Stimulated activated CD8-positive, alpha-beta memory T cell treated with anti-CD3 and anti-CD28 coated beads, Interleukin-4, amount 100 ng/mL, for 48 hours (primary cell): ENCODE data around the gene EFCC1.
A peak's percentile ranks its signal among the peaks of the same experiment; 100 is the strongest.

ENCODE experiments used
- DNase-seq: peaks from one replicate; pipeline ENCODE4 v3.0.0-alpha.2; 2020

The EFCC1 gene

DNA sequence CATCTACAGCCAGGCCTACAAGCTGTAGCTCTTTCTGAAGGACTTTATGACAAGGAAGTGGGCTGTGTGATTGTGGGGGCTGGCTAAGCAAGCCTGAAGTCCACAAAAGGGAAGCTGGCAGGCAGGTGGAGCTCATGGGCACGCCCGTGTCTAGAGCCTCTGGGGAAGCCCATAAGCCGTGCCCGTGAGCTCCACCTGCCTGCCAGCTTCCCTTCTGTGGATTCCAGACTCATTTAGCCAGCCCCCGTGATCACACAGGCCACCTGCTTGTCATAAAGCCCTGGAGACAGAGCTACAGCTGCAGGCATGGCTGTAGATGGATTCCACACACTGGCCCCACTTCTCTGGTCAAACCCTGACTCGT, 15.2 kb downstream of the EFCC1 start:
- peak; percentile 67 for DNase-seq

DNA sequence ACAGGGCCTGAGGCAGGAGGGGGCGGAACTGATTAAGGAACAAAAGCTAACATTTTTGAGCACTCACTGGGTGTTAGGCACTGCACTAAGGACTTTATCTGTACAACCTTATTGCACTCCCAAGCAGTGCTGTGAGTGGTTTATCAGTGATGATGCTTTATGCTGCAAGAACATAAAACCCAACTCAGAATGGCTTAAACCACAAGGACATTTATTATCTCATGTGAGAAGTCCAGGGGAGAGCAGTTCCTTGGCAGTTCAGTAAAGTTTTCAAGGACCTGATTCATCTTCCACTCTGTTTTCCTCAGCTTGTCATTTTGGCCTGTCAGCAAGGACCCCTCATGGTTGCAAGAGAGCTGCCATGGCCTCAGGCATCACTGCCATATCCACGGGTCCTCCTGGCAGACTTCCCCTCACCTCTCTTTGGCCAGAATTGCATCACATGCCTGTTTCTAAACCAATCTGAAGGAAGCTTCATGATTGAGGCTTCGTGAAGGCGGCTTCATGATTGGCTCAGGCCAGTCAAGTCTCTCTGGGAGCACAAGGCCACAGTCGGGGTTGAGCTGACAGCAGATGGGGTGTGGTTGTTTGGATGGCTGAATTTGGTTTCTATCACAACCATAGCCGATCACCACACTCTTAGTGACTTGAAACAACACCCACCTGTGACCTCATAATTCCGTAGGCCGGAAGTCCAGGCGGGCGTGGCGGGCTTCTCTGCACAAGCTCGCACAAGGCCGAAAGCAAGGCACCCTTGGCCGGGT, 15.8 kb downstream of the EFCC1 start:
- no peak for DNase-seq

DNA sequence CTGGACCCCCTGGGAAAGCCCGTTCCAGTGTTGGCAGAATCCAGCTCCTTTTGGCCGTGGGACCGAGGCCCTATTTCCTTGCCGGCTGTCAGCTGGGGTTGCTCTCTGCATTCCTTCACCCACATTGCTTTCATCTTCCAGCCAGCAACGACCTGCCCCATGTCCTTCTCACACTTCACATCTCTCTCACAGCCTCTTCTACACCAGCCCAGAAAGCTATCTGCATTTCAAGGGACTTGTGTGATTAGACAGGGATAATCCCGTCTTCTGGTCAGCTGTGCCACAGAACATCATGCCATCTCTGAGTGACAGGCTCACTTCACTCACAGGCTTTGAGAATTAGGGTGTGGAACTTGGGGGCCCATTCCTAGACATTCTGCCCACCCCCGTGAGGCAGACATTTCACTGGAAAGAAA, 16.4 kb downstream of the EFCC1 start:
- DNase-seq: no peak

- DNase-seq: no peak
Measured at GRCh38 chr3:129018271-129018670, 17.2 kb downstream of the EFCC1 start.

GRCh38 chr3:129018751-129019150, 17.6 kb downstream of the EFCC1 start:
- no peak for DNase-seq

DNA sequence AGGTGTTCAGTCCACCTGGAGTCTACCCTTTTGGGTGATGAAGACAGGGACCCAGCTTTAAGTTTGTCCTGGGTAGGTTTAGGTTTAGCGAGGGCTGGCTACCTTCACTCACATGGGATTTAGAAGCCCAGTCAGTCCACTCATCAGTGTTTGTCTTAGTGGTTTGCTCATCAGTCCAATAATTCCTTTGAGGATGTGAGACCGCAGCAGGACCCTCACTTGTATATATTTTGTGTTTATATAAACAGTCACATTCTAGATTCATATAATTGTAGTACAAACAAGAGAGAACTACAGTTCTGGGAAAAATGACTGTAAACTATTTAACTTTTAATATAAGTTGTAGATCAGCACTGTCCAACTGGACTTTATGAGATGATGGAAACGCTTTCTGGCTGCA, 18.2 kb downstream of the EFCC1 start:
- no peak for DNase-seq

DNA sequence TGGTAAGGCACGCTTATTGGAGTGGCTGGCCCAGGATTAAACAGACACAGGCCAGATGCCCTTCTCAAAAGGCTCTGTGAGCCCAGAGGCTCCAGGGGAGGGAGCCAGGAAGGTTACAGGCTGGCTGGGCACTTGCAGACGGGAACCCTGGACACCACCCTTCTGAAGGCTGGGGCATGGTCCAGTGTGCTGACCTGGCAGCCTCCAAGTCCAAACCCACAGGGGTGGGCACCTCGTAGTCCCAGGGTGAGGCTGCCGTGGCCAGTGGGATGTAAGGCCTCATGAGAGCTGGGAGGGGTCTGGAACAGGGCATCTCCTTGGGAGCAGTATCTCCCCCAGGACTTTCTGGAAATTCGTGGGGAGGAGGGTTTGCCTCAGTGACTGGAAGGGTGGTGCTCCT, 19.6 kb downstream of the EFCC1 start:
- DNase-seq: no peak

GRCh38 chr3:129021140-129021551, 20.0 kb downstream of the EFCC1 start:
- no peak for DNase-seq

DNA sequence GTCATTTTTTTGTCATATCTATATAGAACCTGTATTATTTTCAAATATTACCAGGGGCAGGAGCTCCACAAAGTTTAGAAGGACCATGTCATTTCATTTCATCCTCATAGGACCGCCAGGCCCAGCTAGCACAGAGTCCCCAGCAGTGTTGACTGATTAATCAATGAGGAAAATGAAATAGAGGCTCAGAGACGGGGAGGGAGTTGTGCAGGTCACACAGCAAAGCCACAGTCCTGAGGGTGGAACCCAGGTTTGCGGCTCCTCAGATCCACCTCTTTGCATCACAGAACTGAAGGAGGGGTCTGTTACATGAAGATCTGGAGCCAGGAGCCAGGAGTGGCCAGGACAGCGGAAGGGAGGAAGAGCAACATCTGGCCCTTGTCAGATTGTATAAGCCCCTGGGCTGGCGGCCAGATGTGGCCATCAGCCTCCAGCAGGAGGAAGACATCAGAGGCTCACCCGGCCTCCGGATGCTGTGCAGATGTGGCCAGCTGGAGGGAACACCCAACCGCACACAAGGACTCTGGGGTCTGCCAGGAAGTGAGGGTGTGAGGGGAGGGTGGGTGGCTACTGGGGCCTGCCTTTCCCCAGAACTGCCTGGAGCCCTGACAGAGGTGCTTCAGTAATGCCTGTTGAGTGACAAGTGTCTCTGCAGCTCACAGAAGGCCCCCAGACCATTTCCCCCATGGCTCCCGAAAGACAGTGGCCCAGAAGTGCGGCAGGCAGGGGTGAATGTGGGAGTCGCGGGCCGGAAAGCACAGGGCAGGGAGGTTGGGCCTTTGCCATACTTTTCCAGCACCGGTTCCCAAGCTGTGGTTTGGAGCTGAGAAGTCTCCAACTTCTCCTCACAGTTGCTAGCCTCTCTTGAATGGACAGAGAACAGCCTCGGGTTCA, 21.3 kb downstream of the EFCC1 start:
- no peak for DNase-seq

DNA sequence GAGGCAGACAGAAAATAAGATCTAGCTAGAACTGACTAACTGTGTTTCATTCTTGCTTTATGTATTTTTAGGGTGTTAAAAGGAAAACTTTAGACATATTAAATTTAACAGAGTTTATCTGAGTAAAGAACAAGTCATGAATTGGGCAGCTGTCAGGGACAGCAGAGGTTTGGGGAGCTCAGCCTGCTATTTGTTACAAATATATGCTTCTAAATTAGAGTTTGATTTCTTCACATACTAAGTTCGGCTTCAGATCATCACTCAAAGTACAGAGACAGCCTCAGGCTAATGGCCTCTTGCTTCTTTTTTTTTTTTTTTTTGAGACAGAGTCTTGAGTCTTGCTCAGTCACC, 21.9 kb downstream of the EFCC1 start:
- DNase-seq: no peak

DNA sequence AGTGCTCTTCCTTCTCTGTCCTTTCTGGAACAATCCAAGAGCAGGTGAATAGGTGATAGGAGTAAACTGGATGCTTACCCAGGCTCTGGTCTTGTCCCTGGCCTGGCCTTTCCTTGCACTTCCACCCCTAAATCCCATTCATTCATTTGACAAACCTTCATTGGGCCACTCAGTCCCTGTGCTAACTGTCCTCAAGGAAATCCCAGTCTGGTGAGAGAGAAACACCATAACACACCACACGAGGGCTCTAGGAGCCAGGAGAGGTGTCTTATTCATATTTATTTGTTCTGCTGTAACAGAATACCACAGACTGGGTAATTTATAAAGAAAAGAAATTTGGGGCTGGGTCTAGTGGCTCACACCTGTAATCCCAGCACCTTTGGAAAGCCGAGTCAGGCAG, 22.8 kb downstream of the EFCC1 start:
- DNase-seq: no peak

DNA sequence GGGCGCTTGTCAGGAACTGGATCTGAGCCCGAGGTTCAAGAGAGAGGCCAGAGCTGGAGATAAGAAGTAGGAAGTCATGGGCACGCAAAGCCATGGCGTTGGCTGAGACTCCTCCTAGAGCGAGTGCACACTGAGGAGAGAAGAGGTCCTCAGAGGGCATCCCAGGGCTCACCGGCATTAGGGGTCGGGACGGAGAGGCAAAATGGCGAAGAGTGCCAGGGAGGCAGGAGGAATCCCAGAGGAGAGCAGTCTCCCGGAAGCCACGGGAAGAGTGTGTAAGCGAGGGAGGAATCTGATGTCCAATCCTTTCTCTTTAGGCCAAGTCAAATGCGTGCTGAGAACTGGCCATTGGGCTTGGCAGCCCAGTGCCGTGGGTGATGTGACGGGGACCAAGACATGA, 24.0 kb downstream of the EFCC1 start:
- DNase-seq: no peak

DNA sequence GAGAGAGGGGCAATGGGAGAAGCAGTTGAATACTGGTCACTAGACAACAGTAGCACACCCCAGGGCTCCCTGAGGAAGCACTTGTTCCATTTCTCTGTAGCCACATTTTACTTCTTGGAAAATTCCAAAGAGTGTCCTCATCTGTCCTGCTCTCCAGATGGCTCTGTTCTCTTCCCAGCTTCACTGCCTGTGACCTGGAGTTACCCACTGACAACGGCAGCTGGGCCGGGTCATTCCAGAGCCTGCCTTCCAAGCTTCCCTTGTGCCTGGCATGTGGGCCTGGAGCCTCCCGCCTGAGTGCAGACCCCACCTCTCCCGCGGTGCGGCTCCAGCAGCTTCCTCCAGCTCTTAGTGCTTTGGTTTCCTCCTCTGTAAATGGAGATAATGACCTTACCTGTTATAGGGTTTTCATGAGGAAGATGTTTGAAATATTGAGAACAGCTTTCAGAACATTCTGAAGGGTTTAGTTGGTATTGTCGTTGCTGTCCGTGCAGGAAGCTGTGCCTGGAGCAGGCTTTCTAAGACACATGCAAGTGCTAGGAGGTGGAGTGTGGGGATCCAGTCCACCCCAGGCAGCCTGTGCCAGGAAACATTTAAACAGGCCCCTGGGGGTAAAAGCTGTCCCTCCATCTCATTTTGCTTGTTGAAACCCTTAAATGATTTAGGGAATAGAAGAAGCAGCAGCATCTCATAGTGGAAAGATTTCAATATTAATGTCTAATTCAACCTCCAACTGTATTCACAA, 24.8 kb downstream of the EFCC1 start:
- DNase-seq: no peak

DNA sequence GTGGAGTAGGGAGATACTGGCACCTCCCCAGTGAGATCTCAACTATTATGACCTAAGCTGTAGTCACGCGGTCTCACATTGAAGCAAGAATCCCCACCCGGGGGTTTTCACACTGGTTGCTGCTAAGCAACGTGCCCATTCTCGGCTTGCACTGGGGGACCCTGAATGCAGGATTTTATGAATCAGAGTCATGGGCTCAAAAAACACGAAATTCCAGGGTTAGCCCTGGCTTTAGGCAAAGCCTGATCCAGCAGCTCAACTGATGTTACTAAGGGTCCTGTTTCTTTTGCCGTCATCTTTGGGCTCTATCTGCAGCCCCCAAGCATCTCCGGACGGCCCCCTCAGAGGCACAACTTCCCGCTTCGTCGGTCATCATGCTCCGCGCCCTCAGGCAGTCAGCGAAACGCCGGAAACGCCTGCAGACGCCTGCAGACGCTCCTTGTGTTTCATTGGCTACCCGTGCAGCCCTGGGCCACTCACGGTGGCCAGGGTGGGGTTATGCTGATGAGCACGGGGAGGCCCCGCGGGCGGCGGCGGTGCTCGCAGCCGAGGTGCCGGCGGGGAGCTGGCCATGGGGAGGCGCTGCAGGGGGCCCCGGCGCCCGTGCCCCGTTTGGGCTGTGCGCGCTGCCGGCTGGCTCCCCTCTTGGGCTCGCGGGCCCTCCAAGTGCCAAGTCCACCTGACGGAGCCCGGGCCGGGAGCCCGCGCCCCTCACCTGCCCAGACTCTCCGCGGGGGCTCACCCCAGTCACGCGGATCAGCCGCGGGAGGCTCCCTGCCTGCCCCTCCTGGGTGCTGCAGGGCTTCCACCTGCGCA, 25.8 kb downstream of the EFCC1 start:
- peak; percentile 91 for DNase-seq

DNA sequence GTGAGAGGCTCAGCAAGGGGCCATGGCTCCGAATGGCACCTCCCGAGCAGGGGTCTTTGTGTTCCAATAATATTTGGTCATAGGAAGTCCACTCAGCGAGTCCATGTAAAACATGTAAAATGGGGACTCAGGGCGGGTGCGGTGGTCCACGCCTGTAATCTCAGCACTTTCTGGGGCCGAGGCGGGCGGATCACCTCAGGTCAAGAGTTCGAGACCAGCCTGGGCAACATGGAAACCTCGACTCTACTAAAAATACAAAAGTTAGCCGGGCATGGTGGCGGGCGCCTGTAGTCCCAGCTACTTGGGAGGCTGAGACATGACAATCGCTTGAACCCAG, 26.4 kb downstream of the EFCC1 start:
- no peak for DNase-seq

GRCh38 chr3:129028866-129029265, 27.8 kb downstream of the EFCC1 start:
- DNase-seq: no peak

- no peak for DNase-seq
Measured at GRCh38 chr3:129030611-129031010, 29.5 kb downstream of the EFCC1 start.

DNA sequence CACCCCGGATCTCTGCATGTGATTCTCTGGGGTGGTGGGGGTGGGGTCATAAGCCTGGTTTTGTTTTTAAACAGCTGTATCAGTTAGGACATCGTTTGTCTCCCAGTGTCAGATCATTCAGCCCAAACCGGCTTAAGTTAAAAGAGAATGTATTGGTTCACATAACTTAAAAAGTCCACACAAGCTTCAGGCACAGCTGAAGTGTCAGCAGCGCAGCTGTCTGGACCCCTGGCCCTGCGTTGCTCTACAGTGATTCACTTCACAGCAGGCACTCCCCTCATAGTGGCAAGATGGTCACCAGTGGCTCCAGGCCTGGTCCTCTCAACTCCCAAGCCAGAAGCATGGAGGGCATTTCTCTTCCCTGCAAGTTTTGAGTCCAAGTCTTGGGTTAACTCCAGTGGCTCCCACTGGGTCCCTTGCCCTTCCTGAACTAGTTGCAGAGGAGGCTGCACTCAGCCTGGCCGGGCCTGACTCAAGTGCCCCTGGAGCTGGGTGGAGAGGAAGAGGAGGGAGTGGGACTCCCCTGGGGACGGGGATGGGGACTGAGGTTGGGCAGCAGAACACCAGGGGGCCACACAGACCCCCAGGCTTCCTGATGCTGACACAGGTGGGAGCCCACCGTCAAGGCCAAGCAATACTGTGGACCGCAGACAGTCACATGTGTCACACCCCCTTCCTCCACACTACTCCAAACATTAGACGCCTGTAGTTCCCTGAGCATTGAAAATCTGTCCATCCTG, 30.5 kb downstream of the EFCC1 start:
- no peak for DNase-seq

DNA sequence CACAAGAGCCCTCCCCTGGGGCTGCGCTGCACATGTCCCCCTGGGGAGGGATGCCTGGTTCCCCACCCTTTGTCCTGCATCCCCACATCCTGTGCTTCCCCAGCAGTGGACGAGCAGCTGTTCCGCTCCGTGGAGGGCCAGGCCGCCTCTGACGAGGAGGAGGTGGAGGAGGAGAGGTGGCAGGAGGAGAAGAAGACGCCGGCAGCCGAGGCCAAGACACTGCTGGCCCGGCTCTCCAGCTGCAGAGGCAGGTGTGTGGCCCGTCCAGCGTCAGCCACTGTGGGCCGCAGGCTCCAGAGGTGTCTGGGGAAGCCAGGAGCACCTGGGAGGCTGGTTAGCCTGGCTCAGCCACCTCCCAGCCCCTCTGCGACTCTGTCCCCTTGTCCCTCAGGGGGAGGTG, 31.6 kb downstream of the EFCC1 start:
- DNase-seq: no peak

DNA sequence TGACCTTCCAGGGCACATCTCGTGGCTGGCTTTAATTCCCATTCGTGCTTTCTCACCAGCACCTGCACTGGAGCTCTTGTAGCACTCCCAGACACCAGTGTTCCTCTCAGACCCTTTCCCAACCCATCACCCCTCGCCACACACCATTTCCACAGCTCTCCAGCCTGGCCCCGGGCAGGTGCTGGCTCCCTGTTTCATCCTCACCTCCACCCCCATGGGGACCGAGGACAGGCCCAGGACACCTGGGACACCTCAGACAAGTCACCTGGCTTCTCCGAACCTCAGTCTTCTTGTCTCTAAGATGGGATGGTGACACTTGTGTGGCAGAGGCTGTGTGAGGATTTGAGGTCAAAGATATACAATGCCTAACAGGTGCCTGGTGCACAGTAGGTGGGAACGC, 32.0 kb downstream of the EFCC1 start:
- DNase-seq: no peak

DNA sequence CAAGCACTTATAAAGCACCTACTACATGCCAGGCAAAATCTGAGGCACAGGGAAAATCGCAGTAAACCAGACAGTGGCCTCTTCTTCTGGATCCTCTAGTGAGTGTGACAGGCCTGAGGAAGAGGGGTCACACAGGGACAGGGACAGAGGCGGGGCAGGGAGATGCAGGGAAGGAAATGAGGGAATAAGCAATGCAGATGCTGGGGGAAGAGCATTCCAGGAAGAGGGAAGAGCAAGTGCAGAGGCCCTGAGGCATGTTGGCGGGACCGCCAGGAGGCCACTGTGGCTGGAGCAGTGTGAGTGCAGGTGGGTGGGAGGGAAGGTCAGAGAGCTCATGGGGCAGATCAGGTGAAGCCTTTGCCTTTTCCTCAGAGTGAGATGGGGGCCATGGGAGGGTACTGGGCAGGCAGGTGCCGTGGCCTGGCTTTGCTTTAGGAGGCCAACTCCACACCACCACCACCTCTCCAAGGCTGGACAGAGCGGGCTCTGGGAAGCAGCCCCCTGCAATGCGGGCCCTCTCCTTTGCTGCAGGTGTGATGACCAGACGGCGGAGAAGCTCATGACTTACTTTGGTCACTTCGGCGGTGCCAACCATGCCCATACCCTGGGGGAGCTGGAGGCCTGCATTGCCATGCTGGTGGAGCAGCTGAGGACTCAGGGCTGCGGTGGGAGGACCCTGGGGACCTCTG, 32.7 kb downstream of the EFCC1 start:
- DNase-seq: no peak

GRCh38 chr3:129034642-129035041, 33.5 kb downstream of the EFCC1 start:
- DNase-seq: no peak
